GM06990 (cell line): ENCODE data around the gene PRR5.

Experiments used
- DNase-seq: peaks from one replicate; pipeline ENCODE4 v3.0.0-alpha.2; 2011; ENCODE audit not compliant: insufficient read length; ENCODE audit errors: extremely low read depth
- H3K27me3 ChIP-seq: replicated peaks from 2 replicates; pipeline ENCODE4 v1.6.0; 2011; ENCODE audit warnings: low read length; ENCODE audit not compliant: control insufficient read depth, insufficient read depth
- H3K36me3 ChIP-seq: 2 replicates; pipeline ENCODE4 v1.5.1; 2011; ENCODE audit warnings: low read length; ENCODE audit not compliant: control insufficient read depth, insufficient read depth
- H3K4me3 ChIP-seq: replicated peaks from 2 replicates; pipeline ENCODE4 v1.5.1; 2011; ENCODE audit warnings: low read depth, mild to moderate bottlenecking, control low read depth, low read length
- TF ChIP-seq, protein P1 (sequence below): IDR thresholded peaks from 2 replicates; pipeline ENCODE4 v1.5.1; 2011; ENCODE audit warnings: low read length, control low read depth, mild to moderate bottlenecking, inconsistent platforms; ENCODE audit not compliant: insufficient read depth, poor library complexity, severe bottlenecking

Gene PRR5

DNA sequence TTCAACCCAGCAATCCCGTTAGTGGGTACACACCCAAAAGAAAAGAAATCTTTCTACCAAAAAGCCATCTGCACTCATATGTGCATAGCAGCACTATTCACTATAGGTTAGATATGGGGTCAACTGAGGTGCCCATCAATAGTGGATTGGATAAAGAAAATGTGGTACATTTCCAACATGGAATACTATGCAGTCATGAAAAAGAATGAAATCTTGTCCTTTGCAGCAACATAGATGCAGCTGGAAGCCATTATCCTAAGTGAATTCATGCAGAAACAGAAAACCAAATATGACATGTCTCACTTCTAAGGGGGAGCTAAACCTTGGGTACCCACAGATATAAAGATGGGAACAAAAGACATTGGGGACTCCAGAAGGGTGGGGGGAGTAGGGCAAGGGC lies 48.5 kb downstream of the PRR5 start:
- TF ChIP-seq, protein P1, sequence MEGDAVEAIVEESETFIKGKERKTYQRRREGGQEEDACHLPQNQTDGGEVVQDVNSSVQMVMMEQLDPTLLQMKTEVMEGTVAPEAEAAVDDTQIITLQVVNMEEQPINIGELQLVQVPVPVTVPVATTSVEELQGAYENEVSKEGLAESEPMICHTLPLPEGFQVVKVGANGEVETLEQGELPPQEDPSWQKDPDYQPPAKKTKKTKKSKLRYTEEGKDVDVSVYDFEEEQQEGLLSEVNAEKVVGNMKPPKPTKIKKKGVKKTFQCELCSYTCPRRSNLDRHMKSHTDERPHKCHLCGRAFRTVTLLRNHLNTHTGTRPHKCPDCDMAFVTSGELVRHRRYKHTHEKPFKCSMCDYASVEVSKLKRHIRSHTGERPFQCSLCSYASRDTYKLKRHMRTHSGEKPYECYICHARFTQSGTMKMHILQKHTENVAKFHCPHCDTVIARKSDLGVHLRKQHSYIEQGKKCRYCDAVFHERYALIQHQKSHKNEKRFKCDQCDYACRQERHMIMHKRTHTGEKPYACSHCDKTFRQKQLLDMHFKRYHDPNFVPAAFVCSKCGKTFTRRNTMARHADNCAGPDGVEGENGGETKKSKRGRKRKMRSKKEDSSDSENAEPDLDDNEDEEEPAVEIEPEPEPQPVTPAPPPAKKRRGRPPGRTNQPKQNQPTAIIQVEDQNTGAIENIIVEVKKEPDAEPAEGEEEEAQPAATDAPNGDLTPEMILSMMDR: no peak
- no peak for DNase-seq
- H3K36me3 ChIP-seq: no peaks in the 10 kb centered on the region
- H3K4me3 ChIP-seq: no peak overlapping the region
- H3K27me3 ChIP-seq: peaks cover 2% of the 10 kb centered on the region

DNA sequence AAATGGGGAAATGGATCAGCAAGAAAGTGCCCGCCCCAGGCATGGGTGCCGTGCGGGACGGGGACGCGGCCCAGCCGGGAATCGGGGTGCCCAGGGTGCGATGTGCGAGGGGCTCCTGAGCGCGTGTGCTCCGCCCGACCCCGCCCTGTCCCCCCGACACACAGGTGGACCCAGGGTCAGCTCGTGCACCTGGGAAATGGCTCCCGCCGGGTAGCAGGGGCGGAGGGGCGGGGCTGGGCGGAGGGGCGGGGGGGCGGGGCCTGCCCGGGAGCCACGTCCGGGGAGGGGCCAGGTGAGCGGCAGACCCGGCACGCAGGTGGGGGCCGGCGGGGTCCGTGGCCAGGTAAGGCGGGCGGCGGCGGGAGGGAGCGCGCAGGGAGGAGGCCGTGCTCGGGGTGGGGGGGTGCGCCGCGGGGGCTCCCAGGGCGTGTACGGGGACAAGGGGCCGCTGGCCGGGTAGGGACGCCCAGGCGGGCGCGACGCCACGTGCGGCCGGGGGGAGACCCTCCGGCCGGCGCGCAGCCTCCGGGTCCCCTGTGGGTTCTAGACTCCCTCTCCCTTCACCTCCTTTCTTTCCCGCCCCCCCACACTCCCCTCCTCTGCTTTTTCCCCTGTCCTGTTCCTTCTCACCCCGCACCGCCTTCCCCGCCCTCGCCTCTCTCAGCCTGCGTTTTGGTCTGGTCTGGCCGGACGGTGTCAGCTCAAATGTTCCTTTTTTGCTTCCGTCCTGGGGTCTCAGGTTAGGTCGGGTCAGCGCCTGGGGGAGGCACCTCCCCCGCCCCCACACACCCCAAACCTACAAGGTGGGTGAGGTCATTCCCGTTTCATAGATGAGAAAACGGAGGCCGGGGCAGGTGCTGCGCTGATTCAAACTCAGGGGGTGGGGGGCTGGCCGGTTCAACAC lies 50.5 kb downstream of the PRR5 start, which contains the start of gene ARHGAP8:
Gene ARHGAP8, plus strand, starts transcription at position 291 of the 904 bp plus-strand sequence. CDS start 33,953 bp downstream, outside the sequence.
- no peak within 1 kb of the TSS for H3K4me3 ChIP-seq
- no peak for DNase-seq
- TF ChIP-seq, protein P1: no peak
- H3K27me3 ChIP-seq: peaks cover 2% of the 10 kb centered on the region
- no peaks in the 10 kb centered on the region for H3K36me3 ChIP-seq

DNA sequence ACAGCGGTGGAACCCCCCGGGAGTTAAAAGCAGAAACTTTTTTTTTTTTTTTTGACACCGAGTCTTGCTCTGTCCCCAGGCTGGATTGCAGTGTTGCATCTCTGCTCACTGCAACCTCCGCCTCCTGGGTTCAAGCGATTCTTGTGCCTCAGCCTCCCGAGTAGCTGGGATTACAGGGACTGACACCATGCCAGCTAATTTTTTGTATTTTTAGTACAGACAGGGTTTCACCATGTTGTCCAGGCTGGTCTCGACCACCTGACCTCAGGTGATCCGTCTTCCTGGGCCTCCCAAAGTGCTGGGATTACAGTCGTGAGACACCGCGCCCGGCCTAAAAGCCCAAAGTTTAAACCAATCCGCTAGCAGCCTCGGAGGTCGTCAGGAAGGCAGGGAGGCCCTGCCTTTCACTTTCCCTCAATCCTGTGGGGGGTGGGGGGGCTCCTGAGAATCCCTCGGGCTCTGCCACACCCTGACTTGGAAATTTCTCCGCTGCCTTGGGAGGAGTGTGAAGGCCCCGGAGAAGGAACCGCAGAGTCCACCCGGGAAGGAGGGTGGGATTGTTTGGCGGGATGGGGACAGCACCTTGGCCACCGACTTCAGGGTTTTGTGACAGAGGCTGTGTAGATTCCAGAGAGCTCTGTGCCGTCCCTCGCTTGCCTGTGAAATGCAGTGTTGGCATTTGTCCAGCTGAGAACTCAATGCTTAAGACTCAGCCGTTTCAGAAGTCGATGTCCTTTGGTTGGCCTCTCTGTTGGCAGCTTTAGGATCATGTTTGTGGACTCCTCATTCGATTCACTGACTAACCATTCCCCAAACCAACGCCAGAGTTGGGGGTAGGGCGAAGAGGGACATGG lies 51.4 kb downstream of the PRR5 start:
- H3K27me3 ChIP-seq: peaks cover 2% of the 10 kb centered on the region
- TF ChIP-seq, protein P1: no peak
- no peaks in the 10 kb centered on the region for H3K36me3 ChIP-seq
- no peak for DNase-seq
- H3K4me3 ChIP-seq: no peak overlapping the region

DNA sequence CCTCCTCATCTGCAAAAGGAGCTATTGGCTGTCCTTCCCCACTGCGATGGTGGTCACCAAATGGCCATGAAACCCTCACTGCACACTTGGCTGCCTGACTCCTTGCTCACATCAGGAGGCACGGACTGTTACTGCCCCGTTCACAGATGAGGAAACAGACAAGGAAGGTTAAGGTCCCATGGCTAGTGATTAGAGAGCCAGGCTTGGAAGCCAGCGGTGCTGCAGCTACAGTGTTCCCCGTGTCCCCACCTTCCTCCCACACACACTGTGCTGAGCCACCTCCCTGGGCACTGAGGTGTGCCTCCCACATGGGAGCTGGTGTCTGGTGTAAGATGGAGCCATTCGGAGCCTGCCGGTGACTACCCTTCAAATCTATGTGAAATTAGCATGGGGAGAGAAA lies 53.0 kb downstream of the PRR5 start:
- Histone ChIP-seq H3K27me3 (peaks cover 2% of the 10 kb centered on the region), H3K4me3 (no peak overlapping the region), H3K36me3 (no peaks in the 10 kb centered on the region)
- TF ChIP-seq, protein P1: no peak
- no peak for DNase-seq

- TF ChIP-seq, protein P1: no peak
- Histone ChIP-seq H3K36me3 (no peaks in the 10 kb centered on the region), H3K27me3 (peaks cover 2% of the 10 kb centered on the region), H3K4me3 (no peak overlapping the region)
- DNase-seq: no peak
These were observed 53.4 kb downstream of the PRR5 start for GRCh38 chr22:44755417-44755816.
